HCT116 (cell line): ENCODE results near the gene NOD1.

Experiments used
- CBX3 ChIP-seq: IDR thresholded peaks from 2 replicates; pipeline ENCODE4 v1.6.1; 2012; ENCODE audit warnings: low read depth
- CEBPB ChIP-seq: IDR thresholded peaks from 2 replicates; pipeline ENCODE4 v1.6.1; 2012; ENCODE audit warnings: low read depth
- CTCF ChIP-seq, 3 experiments: fragments of 200-600 bp in 1 of 3; sonication (generic) in 1 of 3; IDR thresholded peaks in 2 of 3; conservative IDR thresholded peaks in 1 of 3; 2 replicates each; pipeline ENCODE4 v1.5.1; 2012 to 2017; ENCODE audit warnings: low read depth in 2 of 3, low read length in 2 of 3, antibody characterized with exemption in 1 of 3, borderline replicate concordance in 1 of 3, control low read depth in 1 of 3, mild to moderate bottlenecking in 1 of 3, mixed read lengths in 1 of 3, mixed run types in 1 of 3, moderate library complexity in 1 of 3; ENCODE audit not compliant: insufficient read depth in 1 of 3
- ELF1 ChIP-seq: IDR thresholded peaks from 2 replicates; pipeline ENCODE4 v1.6.1; 2012; ENCODE audit warnings: low read depth, borderline replicate concordance
- EZH2 ChIP-seq: fragments of 200-600 bp; sonication (generic); IDR thresholded peaks from 2 replicates; pipeline ENCODE4 v1.6.1; 2017; ENCODE audit warnings: antibody characterized with exemption, mixed run types
- EZH2phosphoT487 ChIP-seq: fragments of 200-600 bp; IDR thresholded peaks from 2 replicates; pipeline ENCODE4 v1.6.1; 2018; ENCODE audit warnings: antibody characterized with exemption, borderline replicate concordance
- FOSL1 ChIP-seq: IDR thresholded peaks from 2 replicates; pipeline ENCODE4 v1.6.1; 2012; ENCODE audit warnings: low read depth
- JUND ChIP-seq: IDR thresholded peaks from 2 replicates; pipeline ENCODE4 v1.6.1; 2012
- POLR2A ChIP-seq: IDR thresholded peaks from 2 replicates; pipeline ENCODE4 v1.7.0; 2011; ENCODE audit warnings: borderline replicate concordance; ENCODE audit not compliant: insufficient read depth, insufficient read length; ENCODE audit errors: extremely low read depth
- POLR2AphosphoS5 ChIP-seq: IDR thresholded peaks from 2 replicates; pipeline ENCODE4 v1.6.1; 2011; ENCODE audit warnings: mild to moderate bottlenecking, low read depth, low read length, moderate library complexity
- SIN3A ChIP-seq: IDR thresholded peaks from 2 replicates; pipeline ENCODE4 v1.6.1; 2012; ENCODE audit warnings: low read depth
- SP1 ChIP-seq: IDR thresholded peaks from 2 replicates; pipeline ENCODE4 v1.6.1; 2012; ENCODE audit warnings: low read depth
- ZFX ChIP-seq: fragments of 450-650 bp; IDR thresholded peaks from 2 replicates; pipeline ENCODE4 v1.6.1; 2017
- TF ChIP-seq, protein P1 (sequence below): IDR thresholded peaks from 2 replicates; pipeline ENCODE4 v1.6.1; 2012; ENCODE audit warnings: low read depth

- TF ChIP-seq POLR2AphosphoS5 (no peak), EZH2 (no peak), CEBPB (no peak), CTCF (IDR thresholded peaks at IDR 0.05 in 2 of 3, conservative IDR thresholded peaks at IDR 0.05 in 1 of 3; ENCODE audit: borderline replicate concordance in 1 of 3, insufficient read depth in 1 of 3, low read depth in 2 of 3, low read length in 2 of 3) (no peak), ELF1 (no peak), POLR2A (no peak), ZFX (no peak), EZH2phosphoT487 (no peak), CBX3 (no peak), JUND (no peak), SP1 (no peak), FOSL1 (no peak), SIN3A (no peak)
- TF ChIP-seq, protein P1, sequence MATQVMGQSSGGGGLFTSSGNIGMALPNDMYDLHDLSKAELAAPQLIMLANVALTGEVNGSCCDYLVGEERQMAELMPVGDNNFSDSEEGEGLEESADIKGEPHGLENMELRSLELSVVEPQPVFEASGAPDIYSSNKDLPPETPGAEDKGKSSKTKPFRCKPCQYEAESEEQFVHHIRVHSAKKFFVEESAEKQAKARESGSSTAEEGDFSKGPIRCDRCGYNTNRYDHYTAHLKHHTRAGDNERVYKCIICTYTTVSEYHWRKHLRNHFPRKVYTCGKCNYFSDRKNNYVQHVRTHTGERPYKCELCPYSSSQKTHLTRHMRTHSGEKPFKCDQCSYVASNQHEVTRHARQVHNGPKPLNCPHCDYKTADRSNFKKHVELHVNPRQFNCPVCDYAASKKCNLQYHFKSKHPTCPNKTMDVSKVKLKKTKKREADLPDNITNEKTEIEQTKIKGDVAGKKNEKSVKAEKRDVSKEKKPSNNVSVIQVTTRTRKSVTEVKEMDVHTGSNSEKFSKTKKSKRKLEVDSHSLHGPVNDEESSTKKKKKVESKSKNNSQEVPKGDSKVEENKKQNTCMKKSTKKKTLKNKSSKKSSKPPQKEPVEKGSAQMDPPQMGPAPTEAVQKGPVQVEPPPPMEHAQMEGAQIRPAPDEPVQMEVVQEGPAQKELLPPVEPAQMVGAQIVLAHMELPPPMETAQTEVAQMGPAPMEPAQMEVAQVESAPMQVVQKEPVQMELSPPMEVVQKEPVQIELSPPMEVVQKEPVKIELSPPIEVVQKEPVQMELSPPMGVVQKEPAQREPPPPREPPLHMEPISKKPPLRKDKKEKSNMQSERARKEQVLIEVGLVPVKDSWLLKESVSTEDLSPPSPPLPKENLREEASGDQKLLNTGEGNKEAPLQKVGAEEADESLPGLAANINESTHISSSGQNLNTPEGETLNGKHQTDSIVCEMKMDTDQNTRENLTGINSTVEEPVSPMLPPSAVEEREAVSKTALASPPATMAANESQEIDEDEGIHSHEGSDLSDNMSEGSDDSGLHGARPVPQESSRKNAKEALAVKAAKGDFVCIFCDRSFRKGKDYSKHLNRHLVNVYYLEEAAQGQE, result no peak
These were observed 18.3 kb downstream of the NOD1 start for GRCh38 chr7:30460246-30460633.
